GM19455 (cell line): ENCODE measurements around the gene MIA2.
"Not testable (repeated sequence)": the region's sequence is repeated elsewhere in the genome, so short reads cannot be mapped to it uniquely, and the experiment has no call there.

ENCODE experiments used
- ATAC-seq: cut with Tn5 transposase; IDR thresholded peaks from one replicate; pipeline ENCODE4 v1.9.1; 2021; ENCODE audit not compliant: unreplicated experiment

MIA2 gene

DNA sequence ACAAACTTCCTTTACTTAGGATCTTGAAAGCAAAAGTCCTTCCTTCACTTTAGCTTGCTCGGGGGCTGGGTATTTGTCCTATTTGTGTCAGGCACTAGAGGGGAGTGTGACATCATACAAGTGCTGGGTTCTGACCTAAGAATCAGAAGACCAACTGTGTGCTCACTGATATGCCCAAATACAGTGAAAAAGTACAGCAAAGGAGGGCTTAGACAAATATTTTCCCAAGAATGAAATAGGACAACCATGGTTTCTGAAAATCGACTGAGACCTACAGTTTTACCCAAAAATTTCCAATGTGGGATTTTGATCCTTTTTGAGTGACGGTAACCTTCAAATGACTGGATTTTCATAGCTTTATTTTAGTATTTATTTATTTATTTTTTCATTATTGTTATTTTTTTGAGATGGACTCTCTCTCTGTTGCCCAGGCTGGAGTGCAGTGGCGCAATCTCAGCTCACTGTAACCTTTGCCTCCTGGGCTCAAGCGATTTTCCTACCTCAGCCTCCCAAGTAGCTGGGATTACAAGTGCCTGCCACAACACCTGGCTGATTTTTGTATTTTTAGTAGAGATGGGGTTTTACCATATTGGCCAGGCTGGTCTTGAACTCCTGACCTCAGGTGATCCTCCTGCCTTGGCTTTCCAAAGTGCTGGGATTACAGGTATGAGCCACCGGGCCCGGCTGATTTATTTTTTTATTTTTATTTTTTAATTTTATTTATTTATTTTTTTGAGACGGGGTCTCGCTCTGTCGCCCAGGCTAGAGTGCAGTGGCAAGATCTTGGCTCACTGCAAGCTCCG lies 1.8 kb upstream of the MIA2 start:
- peak; percentile 81 for ATAC-seq

GRCh38 chr14:39232554-39233415 lies 930 bp upstream of the MIA2 start:
- ATAC-seq, result no peak

GRCh38 chr14:39234986-39235385 lies 1.3 kb downstream of the MIA2 start:
- not testable (repeated sequence) for ATAC-seq

DNA sequence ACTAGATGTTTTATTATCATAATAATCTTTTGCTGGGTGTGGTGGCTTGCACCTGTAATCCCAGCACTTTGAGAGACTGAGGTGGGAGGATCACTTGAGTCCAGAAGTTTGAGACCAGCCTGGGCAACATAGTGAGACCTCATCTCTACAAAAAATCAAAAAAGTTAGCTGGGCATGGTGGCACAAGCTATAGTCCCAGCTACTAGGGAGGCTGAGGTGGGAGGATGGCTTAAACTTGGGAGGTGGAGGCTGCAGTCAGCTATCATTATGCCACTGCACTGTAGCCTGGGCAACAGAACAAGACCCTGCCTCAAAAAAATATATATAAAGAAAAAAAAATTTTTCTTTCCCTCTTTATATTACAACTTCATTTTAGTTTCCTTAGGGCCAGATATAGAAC lies 1.8 kb downstream of the MIA2 start:
- ATAC-seq, result not testable (repeated sequence)

DNA sequence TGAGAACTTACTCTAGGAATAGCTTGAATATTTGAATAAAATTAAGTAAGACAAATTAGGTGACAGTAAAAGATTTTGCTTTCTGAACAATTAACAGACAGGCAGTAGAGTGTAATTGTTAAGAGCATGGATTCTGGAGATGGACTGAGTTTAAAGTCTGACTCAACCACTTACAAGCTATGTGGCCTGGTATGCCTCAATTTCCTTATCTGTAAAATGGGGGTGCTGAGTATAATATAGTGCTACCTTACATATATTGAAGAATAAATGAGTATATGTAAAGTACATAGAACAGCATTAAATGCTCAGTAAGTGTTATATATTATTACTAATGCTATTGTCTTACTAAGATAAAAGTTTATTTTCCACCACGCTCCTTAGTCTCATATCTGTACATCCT lies 7.1 kb downstream of the MIA2 start:
- no peak for ATAC-seq

GRCh38 chr14:39241637-39242036 lies 7.9 kb downstream of the MIA2 start:
- no peak for ATAC-seq

DNA sequence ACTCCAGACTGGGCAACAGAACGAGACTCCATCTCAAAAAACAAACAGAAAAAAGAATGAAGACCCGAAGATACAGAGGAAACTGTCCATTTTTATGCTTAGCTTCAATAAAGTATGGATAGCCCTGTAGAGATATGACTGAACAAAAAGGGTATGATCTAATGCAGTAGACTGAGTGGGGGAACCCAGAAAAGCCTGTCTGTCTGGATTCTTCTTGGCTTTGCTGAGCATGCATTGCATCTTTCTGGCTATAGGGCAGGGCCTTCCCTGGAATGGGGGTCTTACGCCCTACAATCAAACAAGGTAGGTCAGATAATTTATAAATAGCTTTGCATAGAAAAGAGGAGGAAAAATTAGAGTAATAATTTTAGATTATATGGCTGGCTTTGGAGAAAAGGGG lies 10.1 kb downstream of the MIA2 start:
- ATAC-seq, result no peak

- ATAC-seq, result no peak
These were observed 12.9 kb downstream of the MIA2 start for GRCh38 chr14:39246618-39247017.

DNA sequence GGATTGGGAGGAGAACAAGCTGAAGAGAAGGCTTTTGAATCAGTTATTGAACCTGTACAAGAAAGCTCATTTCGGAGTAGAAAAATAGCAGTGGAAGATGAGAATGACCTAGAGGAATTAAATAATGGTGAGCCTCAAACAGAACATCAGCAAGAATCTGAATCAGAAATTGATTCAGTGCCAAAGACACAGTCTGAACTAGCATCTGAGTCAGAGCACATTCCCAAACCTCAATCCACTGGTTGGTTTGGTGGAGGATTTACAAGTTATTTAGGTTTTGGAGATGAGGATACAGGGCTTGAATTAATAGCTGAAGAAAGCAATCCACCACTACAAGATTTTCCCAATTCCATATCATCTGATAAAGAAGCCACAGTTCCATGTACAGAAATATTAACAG lies 13.5 kb downstream of the MIA2 start:
- ATAC-seq, result no peak

GRCh38 chr14:39251547-39251946 lies 17.8 kb downstream of the MIA2 start:
- no peak for ATAC-seq

DNA sequence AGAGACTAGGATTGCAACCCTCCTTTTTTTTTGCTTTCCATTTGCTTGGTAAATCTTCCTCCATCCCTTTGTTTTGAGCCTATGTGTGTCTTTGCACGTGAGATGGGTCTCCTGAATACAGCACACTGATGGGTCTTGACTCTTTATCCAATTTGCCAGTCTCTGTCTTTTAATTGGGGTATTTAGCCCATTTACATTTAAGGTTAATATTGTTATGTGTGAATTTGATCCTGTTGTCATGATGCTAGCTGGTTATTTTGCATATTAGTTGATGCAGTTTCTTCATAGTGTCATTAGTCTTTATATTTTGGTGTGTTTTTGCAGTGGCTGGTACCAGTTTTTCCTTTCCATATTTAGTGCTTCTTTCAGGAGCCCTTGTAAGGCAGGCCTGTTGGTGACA lies 23.7 kb downstream of the MIA2 start:
- ATAC-seq, result not testable (repeated sequence)

DNA sequence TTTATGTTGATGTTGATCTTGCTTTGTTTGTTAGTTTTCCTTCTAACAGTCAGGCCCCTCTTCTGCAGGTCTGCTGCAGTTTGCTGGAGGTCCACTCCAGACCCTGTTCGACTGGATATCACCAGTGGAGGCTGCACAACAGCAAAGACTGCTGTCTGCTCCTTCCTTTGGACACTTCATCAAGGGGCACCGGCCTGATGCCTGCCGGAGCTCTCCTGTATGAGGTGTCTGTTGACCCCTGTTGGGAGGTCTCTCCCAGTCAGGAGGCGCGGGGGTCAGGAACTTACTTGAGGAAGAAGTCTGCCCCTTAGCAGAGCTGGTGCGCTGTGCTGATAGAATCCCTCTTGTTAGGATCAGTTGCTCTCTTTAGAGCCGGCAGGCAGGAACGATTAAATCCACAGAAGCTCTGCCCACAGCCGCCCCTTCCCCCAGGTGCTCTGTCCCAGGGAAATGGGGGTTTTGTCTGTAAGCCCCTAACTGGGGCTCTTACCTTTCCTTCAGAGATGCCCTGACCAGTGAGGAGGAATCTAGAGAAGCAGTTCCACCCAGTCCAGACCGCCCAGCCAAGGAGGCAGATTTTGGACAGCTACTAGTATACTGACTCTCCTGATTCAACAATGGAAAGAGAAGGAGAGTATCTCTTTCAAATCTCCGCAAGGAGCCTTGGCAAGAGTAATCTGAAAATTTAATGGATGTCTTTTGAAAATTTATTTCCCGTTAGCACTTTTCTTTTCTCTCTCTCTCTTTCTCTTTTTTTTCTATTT lies 25.2 kb downstream of the MIA2 start:
- no peak for ATAC-seq

DNA sequence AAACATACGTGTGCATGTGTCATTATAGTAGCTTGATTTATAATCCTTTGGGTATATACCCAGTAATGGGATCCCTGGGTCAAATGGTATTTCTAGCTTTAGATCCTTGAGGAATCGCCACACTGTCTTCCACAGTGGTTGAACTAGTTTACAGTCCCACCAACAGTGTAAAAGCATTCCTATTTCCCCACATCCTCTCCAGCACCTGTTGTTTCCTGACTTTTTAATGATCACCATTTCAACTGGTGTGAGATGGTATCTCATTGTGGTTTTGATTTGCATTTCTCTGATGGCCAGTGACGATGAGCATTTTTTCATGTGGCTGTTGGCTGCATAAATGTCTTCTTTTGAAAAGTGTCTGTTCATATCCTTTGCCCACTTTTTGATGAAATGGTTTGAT lies 26.4 kb downstream of the MIA2 start:
- not testable (repeated sequence) for ATAC-seq

- ATAC-seq, result not testable (repeated sequence)
These were observed 28.5 kb downstream of the MIA2 start for GRCh38 chr14:39262214-39262613.

- no peak for ATAC-seq
These were observed 30.3 kb downstream of the MIA2 start for GRCh38 chr14:39264057-39264456.

DNA sequence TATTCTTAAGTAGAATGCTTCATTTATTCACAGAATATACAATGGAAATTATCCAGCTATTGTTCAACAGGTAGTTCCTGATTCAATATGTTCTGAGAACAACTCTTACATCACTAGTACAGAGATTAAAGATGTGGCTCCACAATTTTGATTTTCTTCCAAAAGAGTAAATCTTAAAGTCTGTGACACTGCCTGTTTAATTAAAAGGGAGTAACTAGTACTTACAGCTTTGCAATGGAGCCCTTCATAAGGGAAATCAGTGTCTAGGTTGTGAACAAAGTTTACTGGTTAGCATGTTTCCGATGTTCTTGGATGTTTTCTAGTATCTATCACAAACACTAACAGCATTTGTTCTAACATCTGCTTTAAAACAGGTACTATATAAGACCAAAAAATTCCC lies 30.8 kb downstream of the MIA2 start:
- ATAC-seq, result no peak

- no peak for ATAC-seq
These were observed 31.3 kb downstream of the MIA2 start for GRCh38 chr14:39265033-39265432.

- ATAC-seq, result no peak
These were observed 32.2 kb downstream of the MIA2 start for GRCh38 chr14:39265806-39266524.

DNA sequence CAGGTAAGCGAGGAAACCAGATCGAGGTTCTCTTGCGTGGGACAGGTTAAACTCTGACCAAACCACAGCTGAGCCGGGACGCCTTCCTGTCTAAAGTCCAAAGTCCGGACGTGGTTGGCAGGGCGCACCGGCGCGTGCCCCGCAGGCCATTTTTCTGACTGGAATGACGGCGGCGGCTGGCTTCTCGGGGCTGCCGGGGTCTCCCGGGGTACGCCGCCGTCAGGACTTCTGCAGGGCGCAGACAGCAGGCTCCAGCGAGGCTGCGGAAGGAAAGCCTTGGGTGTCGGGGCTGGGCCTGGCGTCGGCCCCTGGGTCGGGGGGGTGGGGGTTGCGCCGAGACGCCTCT lies 32.8 kb downstream of the MIA2 start:
- peak; percentile 39 for ATAC-seq

GRCh38 chr14:39266871-39267607 lies 33.3 kb downstream of the MIA2 start:
- ATAC-seq, result peak; percentile 86
